ENCODE measurements around the gene AASDH. TPM values are rescaled to one million over a fixed set of nuclear protein-coding genes. Genes with fewer than 3 reads are reported as not detected.
A peak's percentile ranks its signal among the peaks of the same experiment; 100 is the strongest.

AASDH gene
- total RNA-seq, 1 donor = 16.3 TPM

DNA sequence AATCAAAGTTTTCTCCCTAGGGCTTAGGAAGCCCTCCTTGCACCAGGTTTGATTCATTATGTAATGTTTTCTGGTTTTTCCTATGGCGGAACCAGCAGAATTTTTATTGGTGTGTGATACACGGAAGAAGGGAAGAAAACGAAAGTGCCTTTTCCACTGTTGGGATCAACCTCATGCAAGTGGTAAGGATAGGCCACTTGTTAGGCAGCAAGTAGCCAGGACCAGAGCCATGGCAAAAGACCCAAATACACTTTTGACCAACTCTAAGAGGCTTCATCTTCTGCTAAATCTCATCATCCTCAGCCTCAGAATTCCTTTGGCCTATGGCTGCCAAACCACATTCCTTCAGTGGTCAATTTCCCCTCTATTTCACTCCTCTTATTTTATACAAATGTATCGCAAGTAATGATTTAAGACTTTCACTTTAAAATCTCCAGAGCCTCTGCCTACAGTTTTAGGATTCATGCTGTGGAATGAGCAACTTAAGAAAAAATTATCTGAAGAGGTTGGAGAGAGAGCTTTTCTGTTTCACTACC lies 26.9 kb upstream of the AASDH start:
- Histone ChIP-seq H3K27me3 (ENCODE audit: insufficient read depth, low read length) (no peaks in the 10 kb centered on the region), H3K4me1 (ENCODE audit: insufficient read depth, low read length) (no peaks in the 10 kb centered on the region), H3K4me3 (ENCODE audit: low read length) (no peak overlapping the region), H3K9me3 (ENCODE audit: low read depth, low read length) (no peaks in the 10 kb centered on the region)

DNA sequence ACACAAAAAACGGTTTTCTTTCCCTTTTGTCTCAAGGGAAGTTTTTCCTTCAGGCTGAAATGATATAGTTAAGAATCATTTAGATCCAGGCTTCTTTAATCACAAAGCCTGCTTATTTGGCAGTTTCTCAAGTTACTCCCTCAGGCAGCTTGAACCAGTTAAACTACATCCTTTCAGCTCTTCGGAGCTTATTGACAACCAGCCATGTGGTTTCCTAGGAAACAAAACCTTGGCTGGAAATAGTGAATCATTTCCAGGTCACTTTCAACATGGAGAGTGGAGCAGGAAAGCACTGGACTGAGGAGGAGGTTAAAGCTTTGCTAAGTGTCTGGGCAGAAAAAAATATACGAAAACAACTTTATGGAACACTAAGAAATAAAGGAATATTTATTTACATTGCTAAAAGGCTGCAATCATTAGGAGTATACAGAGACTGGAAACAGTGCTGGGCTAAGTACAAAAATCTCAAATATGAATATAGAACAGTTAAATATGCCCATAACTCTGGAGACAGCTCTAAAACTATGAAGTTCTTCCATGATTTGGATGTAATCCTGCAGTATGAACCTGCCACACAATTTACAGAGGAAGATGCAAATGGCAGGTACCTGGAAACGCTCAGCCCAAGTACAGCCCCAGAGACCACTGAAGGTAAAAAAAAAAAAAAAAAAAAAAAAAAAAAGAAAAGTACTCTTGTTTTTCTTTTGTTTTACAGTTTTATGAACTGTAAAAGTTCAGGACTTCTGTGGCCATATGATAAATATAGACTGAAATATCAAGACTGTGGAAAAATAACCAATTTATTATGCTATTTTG lies 23.2 kb upstream of the AASDH start:
- H3K9me3 ChIP-seq (ENCODE audit: low read depth, low read length) = no peaks in the 10 kb centered on the region

DNA sequence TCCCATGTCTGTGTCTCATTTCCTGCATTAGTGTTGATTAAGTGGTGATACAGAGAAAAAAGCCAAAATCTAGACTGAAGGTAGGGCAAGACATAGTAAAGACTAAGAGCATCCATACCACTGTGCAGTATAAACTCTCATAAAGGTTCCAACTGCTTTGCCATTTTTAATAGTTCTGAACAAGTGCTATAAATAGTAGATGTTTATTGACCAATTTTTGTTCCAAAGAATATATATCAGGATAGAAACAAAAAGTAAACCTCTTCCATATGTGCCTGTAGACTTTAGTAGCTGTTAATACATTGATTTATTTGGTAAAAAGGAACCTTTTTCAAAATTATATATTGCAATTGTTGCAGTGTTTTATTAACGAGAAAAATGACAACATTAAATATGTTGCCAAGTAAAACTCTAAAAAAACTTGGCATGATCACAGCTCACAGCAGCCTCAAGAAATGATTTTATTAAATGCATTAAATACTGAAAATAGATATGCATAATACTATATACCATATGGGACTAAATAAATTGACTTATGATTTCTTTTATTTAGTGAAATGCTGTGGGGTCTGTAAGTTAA lies 22.3 kb upstream of the AASDH start:
- Histone ChIP-seq H3K27me3 (ENCODE audit: insufficient read depth, low read length) (no peaks in the 10 kb centered on the region), H3K9me3 (ENCODE audit: low read depth, low read length) (no peaks in the 10 kb centered on the region), H3K4me1 (ENCODE audit: insufficient read depth, low read length) (no peaks in the 10 kb centered on the region), H3K4me3 (ENCODE audit: low read length) (no peak overlapping the region)

More for the DNA sequence above, 23.2 kb upstream of the AASDH start:
- no peaks in the 10 kb centered on the region for H3K27me3 ChIP-seq (ENCODE audit: insufficient read depth, low read length)
- H3K4me3 ChIP-seq (ENCODE audit: low read length) = no peak overlapping the region
- no peaks in the 10 kb centered on the region for H3K4me1 ChIP-seq (ENCODE audit: insufficient read depth, low read length)

DNA sequence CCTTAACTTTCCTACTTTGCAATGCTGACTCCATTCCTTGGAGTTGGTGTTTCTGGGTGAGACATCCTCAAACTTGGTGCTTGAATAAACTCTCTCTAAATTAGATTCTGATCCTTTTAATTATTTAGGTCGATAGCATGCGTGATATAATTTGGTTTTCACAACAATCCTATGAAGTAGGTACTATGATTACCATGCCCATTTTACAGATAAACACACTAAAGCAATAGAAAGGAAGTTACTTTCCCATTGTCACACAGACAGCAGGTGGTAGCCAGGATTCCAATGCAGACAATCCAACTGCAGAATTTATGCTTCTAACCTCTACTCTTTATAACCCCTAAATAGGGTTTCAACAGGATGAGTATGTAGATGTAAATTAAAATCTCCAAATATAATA lies 21.7 kb upstream of the AASDH start:
- H3K27me3 ChIP-seq (ENCODE audit: insufficient read depth, low read length) = no peaks in the 10 kb centered on the region
- H3K9me3 ChIP-seq (ENCODE audit: low read depth, low read length) = no peaks in the 10 kb centered on the region
- no peak overlapping the region for H3K4me3 ChIP-seq (ENCODE audit: low read length)
- no peaks in the 10 kb centered on the region for H3K4me1 ChIP-seq (ENCODE audit: insufficient read depth, low read length)

DNA sequence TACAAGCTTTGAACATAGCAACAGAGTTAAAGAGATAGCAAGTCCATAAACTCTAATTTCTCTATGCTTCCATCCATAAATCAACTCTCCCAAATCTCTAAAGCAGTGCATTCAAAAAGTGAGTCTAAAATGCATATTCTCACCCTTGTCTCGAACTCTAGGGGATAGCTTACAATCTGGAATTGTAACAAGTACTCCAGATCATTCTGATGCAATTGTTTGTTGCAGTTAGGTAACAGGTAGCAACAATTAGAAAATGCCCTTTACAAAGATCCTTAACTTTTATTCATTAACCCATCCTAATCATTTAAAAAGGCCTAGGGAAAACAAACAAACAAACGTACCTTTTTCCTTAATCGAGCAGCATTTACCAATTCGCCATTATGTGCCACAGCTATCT lies 18.9 kb upstream of the AASDH start:
- Histone ChIP-seq H3K27me3 (ENCODE audit: insufficient read depth, low read length) (no peaks in the 10 kb centered on the region), H3K4me3 (ENCODE audit: low read length) (no peak overlapping the region), H3K4me1 (ENCODE audit: insufficient read depth, low read length) (no peaks in the 10 kb centered on the region), H3K9me3 (ENCODE audit: low read depth, low read length) (no peaks in the 10 kb centered on the region)

DNA sequence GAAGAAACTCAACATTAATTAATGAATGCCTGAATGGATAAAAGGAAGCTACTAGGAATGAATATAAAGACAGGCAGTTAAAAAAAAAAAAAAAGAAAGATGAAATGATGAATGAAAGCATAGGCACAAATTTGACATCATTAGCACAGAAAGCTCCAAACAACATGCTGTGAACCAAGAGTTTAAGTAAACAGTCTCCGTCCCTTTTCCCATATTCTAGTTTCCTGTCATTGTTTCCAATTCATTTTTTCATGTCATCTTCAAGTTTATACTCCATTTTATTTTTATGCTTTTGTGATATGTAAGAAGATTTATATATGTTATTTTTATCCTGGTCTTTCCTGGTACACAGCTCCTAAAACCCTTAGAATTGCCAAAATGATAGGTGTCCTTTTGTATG lies 17.7 kb upstream of the AASDH start:
- H3K4me3 ChIP-seq (ENCODE audit: low read length) = no peak overlapping the region
- no peaks in the 10 kb centered on the region for H3K9me3 ChIP-seq (ENCODE audit: low read depth, low read length)
- no peaks in the 10 kb centered on the region for H3K27me3 ChIP-seq (ENCODE audit: insufficient read depth, low read length)
- H3K4me1 ChIP-seq (ENCODE audit: insufficient read depth, low read length) = no peaks in the 10 kb centered on the region

DNA sequence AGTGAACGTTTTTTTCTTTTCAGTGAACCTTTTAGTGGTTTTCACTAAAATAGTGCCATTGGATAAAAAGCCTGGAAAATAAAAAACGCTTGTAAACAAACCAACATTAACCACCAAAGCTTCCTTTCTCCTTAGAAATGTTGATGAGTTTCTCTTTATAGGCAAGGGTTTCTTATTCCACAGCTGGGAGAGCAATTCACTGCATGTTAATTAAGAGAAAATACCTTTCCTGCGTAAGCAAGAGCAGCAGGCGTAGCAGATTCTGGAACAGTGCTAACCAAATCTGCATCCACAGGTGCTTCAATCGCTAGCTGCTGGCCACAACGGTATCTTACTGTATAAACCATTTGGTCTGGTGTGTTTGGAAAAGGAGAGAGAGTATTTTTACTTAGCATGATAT lies 13.3 kb upstream of the AASDH start:
- Histone ChIP-seq H3K4me3 (ENCODE audit: low read length) (no peak overlapping the region), H3K27me3 (ENCODE audit: insufficient read depth, low read length) (no peaks in the 10 kb centered on the region)

DNA sequence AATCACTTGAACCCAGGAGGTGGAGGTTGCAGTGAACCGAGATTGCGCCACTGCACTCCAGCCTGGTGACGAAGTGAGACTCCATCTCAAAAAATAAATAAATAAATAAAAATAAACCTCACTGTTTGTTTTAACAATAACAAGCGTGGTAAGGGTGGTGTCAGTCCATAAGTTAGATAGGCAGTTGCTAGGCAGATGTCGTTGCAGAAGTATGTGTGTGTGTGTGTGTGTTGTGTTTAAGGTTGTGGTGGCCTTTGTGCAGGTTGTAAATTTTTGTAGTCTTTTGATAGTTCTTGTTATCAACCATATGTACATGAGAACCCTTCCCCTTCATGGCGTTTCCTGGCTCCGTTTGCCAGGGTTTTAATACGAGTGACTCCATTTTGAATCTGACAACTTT lies 4.0 kb upstream of the AASDH start:
- H3K4me3 ChIP-seq (ENCODE audit: low read length) = no peak overlapping the region
- no peaks in the 10 kb centered on the region for H3K9me3 ChIP-seq (ENCODE audit: low read depth, low read length)
- H3K4me1 ChIP-seq (ENCODE audit: insufficient read depth, low read length) = peaks cover 14% of the 10 kb centered on the region
- H3K27me3 ChIP-seq (ENCODE audit: insufficient read depth, low read length) = no peaks in the 10 kb centered on the region

More for the DNA sequence above, 13.3 kb upstream of the AASDH start:
- Histone ChIP-seq H3K4me1 (ENCODE audit: insufficient read depth, low read length) (no peaks in the 10 kb centered on the region), H3K9me3 (ENCODE audit: low read depth, low read length) (no peaks in the 10 kb centered on the region)

DNA sequence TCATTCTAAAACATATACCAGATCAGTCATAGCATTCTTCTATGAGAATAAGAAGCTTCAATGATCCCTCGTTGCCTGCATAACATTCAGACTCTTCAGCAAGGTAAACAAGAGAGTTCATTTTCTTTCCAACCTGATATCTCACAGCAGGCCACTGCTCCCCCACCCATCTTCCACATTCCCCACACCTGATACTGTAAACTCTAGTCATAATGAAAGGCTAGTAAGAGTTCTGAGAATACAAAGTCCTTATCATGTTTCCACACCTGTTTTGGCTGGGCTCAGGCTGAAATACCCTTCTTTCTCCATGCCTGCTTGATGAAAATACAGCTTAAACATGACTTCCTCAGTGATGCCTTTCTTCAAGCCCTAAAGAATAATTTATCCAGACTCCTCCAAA lies 2.3 kb upstream of the AASDH start:
- Histone ChIP-seq H3K9me3 (ENCODE audit: low read depth, low read length) (no peaks in the 10 kb centered on the region), H3K27me3 (ENCODE audit: insufficient read depth, low read length) (no peaks in the 10 kb centered on the region), H3K4me1 (ENCODE audit: insufficient read depth, low read length) (peaks cover 22% of the 10 kb centered on the region), H3K4me3 (ENCODE audit: low read length) (no peak overlapping the region)

DNA sequence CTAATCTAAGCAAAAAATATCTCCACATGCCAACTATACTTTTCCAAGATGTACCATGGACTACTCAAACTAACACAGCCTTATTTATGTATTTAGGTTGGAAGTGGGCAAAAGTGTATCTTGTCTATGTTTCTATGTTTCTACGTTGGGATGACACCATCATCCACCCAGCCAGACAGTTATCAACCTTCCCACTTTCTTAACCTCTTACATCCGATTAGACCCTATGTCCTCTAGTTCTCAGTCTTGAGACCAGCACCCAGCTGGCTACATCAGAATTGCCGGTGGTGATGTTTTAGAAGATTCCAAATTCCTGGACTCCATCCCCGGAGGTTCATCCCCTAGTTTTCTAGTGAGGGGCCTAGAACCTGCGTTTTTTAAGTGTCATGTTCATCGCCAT lies 1.0 kb upstream of the AASDH start:
- H3K27me3 ChIP-seq (ENCODE audit: insufficient read depth, low read length) = no peaks in the 10 kb centered on the region
- H3K4me1 ChIP-seq (ENCODE audit: insufficient read depth, low read length) = peaks cover 22% of the 10 kb centered on the region
- H3K9me3 ChIP-seq (ENCODE audit: low read depth, low read length) = no peaks in the 10 kb centered on the region
- peak overlapping the region; percentile 83 for H3K4me3 ChIP-seq (ENCODE audit: low read length)

DNA sequence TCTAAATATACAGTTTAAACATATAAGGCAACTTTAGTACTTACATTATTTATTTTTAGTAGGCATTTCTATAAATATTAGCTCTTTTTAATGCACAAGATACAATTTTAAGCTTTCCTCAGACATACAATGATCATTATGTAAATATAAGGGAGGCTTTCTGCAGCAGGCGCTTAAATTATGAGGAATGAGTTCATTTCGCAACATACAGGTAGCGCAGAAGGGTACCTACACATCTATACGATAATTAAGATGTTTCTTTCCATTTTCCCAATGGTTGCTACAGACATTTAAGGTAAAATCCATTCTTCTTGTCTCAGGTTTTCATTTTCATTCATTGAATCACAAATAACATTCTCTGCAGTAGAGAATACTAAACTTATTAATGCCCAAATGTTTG lies 1.2 kb downstream of the AASDH start:
- Histone ChIP-seq H3K4me3 (ENCODE audit: low read length) (peak overlapping the region; percentile 83), H3K9me3 (ENCODE audit: low read depth, low read length) (no peaks in the 10 kb centered on the region), H3K4me1 (ENCODE audit: insufficient read depth, low read length) (peaks cover 22% of the 10 kb centered on the region), H3K27me3 (ENCODE audit: insufficient read depth, low read length) (no peaks in the 10 kb centered on the region)

DNA sequence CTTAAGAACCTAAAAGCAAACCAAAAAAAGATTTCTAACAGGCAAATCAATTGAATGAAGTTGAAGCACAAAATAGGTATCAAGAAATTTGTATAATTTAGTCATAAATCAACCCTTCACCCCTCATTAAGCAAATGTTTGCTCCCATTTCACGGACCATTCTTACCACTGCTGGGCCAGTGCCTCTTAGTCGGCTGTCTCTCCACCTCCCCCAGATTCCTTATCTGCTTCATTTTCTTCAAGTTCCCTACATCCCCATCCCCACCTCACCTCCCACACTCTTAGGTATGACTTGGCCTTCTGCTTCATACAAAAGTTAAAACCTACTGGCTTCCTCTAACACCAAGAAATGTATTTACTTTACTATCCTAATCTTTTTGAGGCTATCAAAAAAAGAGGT lies 11.8 kb downstream of the AASDH start:
- no peaks in the 10 kb centered on the region for H3K4me1 ChIP-seq (ENCODE audit: insufficient read depth, low read length)
- no peaks in the 10 kb centered on the region for H3K9me3 ChIP-seq (ENCODE audit: low read depth, low read length)
- H3K4me3 ChIP-seq (ENCODE audit: low read length) = no peak overlapping the region
- H3K27me3 ChIP-seq (ENCODE audit: insufficient read depth, low read length) = no peaks in the 10 kb centered on the region

DNA sequence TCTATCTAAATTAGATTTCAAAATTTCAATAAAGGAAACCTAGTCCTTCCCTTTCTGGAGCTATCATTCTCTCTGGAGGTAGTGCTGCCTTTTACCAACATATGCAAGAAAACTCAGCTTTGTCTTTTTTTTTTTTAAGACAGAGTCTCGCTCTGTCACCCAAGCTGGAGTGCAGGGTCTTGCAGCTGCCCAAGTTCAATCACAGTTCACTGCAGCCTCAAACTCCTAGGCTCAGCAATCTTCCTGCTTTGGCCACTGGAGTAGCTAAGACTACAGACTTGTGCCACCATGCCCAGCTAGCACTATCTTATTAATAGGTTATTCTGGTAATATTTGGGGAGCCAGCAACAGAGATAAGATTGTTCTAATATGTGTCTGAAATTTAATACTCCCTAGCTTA lies 12.3 kb downstream of the AASDH start:
- no peaks in the 10 kb centered on the region for H3K4me1 ChIP-seq (ENCODE audit: insufficient read depth, low read length)
- H3K9me3 ChIP-seq (ENCODE audit: low read depth, low read length) = no peaks in the 10 kb centered on the region
- no peaks in the 10 kb centered on the region for H3K27me3 ChIP-seq (ENCODE audit: insufficient read depth, low read length)
- H3K4me3 ChIP-seq (ENCODE audit: low read length) = no peak overlapping the region

DNA sequence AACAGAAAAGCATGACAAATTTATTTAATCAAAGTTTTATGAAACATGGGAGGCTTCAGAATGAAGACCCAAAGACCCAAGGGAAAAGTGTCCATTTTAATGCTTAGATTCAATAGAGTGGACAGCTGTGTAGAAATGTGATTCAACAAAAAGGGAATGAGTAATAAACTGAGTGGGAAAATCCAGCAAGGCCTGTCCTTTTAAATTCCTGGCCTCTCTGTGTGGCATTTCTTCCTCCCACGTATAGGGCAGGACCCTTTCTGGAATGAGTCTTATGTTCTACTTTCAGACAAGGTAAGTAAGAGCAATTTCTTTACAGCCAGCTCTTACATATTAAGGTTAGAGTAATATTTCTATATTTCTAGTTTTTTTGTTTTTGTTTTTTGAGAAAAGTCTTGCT lies 14.5 kb downstream of the AASDH start:
- no peak overlapping the region for H3K4me3 ChIP-seq (ENCODE audit: low read length)
- no peaks in the 10 kb centered on the region for H3K27me3 ChIP-seq (ENCODE audit: insufficient read depth, low read length)
- no peaks in the 10 kb centered on the region for H3K4me1 ChIP-seq (ENCODE audit: insufficient read depth, low read length)
- no peaks in the 10 kb centered on the region for H3K9me3 ChIP-seq (ENCODE audit: low read depth, low read length)

DNA sequence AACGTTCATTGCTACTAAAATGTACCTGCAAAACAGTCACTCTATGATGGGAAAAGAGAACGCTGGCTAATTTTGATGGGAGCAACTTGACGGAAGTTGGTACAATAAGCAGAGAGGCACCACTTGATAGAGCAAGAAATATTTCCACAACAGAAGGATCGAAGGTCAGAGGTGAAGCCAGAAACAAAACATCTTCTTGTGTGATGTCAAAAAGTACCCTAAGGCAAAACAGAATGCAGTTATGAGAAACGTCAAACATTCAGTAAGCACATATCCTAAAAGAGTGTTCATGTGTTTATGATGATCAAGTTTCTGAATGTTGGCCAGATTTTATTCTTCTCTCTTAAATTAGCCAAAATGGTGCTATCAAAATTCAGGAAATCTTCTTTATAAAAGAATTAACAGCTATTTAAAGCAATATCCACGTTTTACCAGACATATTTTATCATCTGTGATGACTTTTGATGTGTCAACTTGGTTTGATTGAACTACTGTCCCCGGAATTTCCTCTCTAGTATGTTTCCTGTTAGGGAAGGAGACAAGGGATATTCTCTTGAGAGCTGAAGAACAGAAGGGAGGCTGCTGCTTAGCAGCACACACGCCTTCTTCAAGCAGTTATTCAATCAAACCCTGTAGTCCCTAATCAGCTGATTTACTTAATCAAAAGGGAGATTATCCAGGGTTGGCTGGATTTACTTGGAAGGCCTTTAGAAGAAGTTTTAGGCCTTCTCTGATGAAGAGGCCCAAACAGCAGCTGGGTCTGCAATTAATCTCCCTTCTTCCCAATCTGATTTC lies 15.7 kb downstream of the AASDH start:
- no peaks in the 10 kb centered on the region for H3K4me1 ChIP-seq (ENCODE audit: insufficient read depth, low read length)
- H3K9me3 ChIP-seq (ENCODE audit: low read depth, low read length) = no peaks in the 10 kb centered on the region
- H3K27me3 ChIP-seq (ENCODE audit: insufficient read depth, low read length) = no peaks in the 10 kb centered on the region
- H3K4me3 ChIP-seq (ENCODE audit: low read length) = no peak overlapping the region
